22Rv1 (cell line): ENCODE measurements around the gene CA5A.
"Not testable (repeated sequence)": the region's sequence is repeated elsewhere in the genome, so short reads cannot be mapped to it uniquely, and the experiment has no call there.

Experiments used
- H3K27ac ChIP-seq: fragments of 450-650 bp; 2 replicates; pipeline ENCODE4 v1.5.1; 2017
- ZFX ChIP-seq: fragments of 450-650 bp; IDR thresholded peaks from 2 replicates; pipeline ENCODE4 v1.6.1; 2017; ENCODE audit warnings: antibody characterized with exemption, borderline replicate concordance
- TF ChIP-seq, protein P1 (sequence below): fragments of 450-650 bp; IDR thresholded peaks from 2 replicates; pipeline ENCODE4 v1.5.1; 2017; ENCODE audit warnings: mild to moderate bottlenecking

The CA5A gene

DNA sequence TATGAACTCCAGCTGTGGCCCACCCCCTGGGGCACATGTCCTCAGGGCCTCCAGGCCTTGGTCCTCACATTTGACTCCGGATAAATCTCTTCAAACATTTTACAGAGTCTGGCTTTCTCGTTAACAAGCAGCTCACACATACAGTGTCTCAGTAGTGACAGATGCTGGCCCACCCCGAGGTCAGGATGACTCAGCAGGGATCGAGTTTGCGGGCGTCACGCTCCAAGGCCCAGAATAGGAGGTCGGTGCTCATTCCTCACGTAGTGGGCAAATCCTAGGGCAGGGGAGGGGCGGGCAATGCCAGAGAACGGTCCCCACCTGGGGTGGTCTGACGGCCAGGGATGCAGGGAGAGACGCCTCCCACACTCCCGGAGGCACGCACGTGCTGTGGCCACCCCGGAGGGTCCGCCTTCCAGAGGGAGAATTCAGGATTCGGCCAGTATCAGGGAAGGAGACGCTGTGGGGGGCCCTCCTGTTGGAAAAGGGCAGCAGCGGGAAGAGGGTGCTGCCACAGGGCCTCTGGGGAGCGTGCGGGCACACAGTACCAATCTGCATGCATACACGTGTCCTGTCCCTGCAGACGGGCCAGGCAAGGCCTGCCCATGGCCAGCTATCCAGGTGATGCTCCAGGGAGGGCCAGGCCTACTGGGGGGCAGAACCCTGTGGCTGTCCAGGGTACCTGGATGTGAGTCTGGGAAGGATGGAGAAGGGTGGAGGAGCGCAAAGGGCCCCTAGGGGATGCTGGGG, 75.6 kb downstream of the CA5A start:
- no peak overlapping the region for H3K27ac ChIP-seq
- TF ChIP-seq ZFX: no peak
- TF ChIP-seq, protein P1, sequence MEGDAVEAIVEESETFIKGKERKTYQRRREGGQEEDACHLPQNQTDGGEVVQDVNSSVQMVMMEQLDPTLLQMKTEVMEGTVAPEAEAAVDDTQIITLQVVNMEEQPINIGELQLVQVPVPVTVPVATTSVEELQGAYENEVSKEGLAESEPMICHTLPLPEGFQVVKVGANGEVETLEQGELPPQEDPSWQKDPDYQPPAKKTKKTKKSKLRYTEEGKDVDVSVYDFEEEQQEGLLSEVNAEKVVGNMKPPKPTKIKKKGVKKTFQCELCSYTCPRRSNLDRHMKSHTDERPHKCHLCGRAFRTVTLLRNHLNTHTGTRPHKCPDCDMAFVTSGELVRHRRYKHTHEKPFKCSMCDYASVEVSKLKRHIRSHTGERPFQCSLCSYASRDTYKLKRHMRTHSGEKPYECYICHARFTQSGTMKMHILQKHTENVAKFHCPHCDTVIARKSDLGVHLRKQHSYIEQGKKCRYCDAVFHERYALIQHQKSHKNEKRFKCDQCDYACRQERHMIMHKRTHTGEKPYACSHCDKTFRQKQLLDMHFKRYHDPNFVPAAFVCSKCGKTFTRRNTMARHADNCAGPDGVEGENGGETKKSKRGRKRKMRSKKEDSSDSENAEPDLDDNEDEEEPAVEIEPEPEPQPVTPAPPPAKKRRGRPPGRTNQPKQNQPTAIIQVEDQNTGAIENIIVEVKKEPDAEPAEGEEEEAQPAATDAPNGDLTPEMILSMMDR: no peak

DNA sequence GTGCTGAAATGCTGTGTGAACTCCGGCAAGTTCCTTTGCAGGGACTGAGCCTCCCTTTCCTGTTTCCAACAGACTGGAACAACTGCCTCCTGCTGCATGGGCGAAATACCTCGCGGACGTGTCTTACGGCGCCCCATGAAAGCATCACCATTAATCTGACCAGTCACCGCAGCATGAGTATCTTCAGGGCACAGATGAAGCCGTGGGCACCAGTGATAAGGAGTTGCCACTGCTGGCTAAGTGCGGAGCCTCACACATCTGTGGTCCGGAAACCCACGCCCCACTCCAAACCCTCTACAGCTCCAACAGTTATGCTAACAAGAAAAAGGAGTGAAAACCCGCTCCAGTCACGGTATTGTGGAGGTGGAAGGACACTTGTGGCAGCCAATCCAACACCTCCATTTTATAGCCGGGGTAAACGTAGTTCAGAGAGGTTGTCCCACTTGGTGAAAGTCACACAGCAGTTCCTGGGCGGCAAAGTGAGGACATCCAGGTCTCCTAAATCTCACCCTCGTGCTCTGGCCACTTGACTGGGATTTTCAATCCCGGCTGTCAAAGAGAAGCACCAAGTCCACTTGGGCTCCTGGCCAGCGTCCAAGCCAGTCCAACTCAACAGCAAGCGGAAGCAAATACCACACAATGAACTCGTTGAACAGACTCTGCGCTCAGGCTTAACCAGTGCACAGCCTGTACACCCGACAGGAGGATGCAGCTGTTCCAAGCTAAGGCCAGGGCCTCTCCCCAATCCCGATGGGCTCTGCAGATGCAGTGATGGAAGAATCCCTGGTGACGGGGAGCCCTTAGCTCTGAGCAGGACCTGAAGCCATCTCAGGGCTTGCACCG, 78.0 kb downstream of the CA5A start:
- H3K27ac ChIP-seq: not testable (repeated sequence)

DNA sequence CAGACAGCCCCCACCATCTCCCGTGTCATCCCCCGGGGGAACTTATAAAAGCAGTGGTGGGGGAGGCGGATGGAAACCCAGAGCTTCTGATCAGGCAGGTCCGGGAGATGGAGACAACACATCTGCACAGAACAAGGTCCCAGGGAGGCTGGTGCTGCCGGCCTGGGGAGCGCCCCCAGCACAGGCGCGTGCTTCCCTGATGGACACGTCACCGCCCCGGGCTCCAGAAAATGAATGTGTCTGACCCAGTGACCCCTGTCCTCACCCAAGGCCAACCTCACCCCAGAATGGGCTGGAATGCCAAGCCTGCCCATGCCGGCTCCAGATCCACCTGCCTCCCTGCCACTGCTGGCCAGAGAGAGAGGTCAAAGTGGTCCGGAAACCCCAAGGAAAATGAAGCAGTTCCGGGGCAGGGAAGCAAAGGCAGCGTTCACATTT, 79.5 kb downstream of the CA5A start:
- TF ChIP-seq ZFX: no peak
- TF ChIP-seq, protein P1: no peak
- H3K27ac ChIP-seq: no peak overlapping the region

DNA sequence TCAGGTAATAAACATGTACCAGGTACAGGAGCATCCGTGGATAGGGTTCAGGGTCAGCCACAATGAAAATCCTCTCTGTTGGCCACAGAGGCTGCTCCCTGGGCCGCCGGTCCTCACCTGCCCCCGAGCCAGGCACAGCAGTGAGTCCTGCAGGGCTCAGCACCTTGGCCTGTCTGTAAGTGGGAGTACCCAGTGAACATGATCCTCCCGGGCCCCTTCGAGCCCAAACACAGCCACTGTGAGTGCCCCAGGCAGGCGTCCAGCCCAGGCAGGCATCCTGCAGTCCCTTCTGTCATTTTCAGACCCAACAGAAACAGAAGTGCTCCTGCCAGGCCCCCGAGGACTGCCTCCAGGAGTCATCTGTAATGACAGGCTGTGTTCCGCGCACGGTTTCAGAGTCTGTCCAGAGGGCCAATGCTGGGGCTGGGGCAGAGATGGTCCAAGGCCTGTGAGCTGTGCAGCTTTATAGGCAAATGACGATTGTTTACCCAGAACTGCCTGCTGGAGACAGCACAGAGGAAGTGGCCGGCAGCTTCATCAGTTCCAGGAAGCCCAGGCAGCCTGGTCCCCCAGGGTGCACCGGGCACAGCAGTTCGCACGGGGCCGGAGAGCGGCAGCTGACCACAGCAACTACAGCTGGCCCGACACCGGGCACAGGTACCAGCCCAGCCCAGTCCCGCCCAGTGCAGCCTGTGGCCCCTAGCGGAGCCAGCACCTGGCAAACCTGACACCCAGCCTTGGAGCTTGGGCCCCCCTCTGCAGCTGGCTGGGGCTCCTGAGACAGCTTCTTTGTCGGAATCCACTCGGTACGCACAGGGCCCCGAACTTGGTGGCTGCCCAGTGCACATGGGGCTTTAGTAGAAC, 80.2 kb downstream of the CA5A start:
- H3K27ac ChIP-seq: peak overlapping the region; percentile 27

DNA sequence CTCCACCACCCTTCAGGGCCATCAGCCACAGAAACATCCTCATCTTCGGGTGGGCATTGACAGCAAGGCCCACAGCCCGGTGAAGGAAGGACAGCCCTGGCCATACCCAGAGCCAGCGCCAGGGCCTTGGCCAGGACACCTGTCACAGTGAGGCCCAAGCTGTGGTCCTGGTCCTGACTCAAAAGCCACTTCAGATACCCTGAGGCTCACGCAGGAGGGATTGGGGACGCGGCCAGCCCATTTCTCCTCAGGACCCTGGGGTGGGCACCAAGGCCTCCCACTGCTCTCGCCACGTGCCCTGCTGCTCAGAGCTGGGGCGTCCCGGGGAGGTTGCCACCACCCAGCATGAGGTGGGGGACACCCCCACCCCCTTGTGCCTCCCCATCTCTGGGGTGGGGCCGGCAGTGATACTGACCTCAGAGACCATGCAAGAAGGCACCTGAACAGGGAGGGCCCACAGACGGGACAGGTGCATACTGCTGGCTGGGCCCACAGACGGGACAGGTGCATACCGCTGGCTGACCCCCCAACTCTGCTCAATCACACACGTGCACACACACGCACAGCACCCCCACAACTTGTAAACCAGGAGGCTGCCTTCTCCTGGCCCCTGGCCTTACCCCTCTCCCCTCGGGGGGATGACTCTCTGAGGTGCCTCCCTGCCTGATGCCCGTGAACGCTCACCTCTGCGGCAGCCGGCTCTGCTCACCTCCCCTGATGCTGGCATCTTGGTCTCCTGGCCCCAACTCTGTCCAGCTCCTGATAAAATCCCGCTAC, 81.2 kb downstream of the CA5A start:
- peak overlapping the region; percentile 27; the same call in 1 of the 2 replicates for H3K27ac ChIP-seq
- TF ChIP-seq ZFX: no peak
- TF ChIP-seq, protein P1: no peak

More for the DNA sequence above, 80.2 kb downstream of the CA5A start:
- TF ChIP-seq, protein P1: no peak
- TF ChIP-seq ZFX: no peak

DNA sequence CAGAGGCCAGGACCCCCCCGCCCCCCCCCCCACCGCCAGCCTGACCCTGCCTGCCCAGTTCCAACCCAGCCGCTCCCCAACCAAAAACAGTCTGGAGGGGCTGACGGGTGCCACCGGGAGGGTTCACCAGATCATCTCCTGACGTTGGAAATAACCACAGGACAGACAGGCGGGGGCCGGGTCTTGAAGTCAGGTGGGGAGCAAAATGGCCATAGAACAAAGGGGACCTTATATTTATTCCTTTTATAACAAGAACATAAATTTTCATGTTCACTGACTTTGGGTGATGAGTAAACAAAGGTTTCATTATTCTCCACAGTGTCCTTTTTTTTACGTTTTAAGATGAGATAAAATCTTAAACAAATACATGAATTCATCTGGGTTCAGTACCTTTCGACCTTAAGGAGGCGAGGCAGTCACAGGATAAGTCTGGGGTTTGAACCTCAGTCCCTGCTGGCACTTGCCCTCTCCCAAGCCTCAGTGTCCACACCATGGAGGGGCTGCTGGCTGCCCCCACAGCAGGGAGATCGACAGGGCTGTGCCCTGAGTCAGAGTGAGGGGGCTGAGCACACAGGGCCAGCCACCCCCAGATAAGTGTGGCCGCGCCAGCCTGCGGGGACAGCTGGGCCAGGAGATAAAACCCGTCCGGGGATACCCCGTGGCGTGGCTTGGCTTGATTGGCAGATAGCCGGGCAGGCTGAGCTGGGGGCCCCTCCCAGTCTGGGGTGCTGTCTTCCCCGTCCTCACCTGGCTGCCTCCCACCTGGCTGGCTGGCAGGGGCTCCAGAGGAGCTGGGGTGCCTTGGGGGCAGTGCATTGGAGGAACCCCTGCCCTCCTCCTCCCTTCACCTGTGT, 82.0 kb downstream of the CA5A start:
- peak overlapping the region; percentile 70 for H3K27ac ChIP-seq
- no peak for TF ChIP-seq ZFX
- TF ChIP-seq, protein P1: no peak
